ENCODE results near the gene RFPL2.

- no peak for TF ChIP-seq CTCF (conservative IDR thresholded peaks at IDR 0.05; ENCODE audit: low read depth, low read length)
- no peak for TF ChIP-seq EZH2 (IDR thresholded peaks at IDR 0.05; ENCODE audit: borderline replicate concordance, low read depth, low read length, poor library complexity, severe bottlenecking)
Measured at GRCh38 chr22:32183625-32184024, 21.2 kb downstream of the RFPL2 start.
